ENCODE results near the gene PRRC2A.

Gene PRRC2A

DNA sequence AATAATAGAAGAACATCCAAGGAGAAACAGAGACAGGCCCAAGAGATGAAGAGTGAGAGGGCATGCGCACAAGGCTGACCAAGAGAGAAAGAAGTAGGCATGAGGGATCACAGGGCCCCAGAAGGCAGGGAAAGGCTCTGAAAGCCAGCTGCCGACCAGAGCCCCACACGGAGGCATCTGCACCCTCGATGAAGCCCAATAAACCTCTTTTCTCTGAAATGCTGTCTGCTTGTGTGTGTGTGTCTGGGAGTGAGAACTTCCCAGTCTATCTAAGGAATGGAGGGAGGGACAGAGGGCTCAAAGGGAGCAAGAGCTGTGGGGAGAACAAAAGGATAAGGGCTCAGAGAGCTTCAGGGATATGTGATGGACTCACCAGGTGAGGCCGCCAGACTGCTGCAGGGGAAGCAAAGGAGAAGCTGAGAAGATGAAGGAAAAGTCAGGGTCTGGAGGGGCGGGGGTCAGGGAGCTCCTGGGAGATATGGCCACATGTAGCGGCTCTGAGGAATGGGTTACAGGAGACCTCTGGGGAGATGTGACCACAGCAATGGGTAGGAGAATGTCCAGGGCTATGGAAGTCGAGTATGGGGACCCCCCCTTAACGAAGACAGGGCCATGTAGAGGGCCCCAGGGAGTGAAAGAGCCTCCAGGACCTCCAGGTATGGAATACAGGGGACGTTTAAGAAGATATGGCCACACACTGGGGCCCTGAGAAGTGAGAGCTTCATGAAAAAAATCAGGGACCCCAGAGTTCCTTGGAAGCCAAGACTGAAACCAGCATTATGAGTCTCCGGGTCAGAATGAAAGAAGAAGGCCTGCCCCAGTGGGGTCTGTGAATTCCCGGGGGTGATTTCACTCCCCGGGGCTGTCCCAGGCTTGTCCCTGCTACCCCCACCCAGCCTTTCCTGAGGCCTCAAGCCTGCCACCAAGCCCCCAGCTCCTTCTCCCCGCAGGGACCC, 46.1 kb upstream of the PRRC2A start:
- TF ChIP-seq, protein P1, sequence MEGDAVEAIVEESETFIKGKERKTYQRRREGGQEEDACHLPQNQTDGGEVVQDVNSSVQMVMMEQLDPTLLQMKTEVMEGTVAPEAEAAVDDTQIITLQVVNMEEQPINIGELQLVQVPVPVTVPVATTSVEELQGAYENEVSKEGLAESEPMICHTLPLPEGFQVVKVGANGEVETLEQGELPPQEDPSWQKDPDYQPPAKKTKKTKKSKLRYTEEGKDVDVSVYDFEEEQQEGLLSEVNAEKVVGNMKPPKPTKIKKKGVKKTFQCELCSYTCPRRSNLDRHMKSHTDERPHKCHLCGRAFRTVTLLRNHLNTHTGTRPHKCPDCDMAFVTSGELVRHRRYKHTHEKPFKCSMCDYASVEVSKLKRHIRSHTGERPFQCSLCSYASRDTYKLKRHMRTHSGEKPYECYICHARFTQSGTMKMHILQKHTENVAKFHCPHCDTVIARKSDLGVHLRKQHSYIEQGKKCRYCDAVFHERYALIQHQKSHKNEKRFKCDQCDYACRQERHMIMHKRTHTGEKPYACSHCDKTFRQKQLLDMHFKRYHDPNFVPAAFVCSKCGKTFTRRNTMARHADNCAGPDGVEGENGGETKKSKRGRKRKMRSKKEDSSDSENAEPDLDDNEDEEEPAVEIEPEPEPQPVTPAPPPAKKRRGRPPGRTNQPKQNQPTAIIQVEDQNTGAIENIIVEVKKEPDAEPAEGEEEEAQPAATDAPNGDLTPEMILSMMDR (IDR thresholded peaks at IDR 0.05; ENCODE audit: insufficient read depth, low read length), result no peak
- TF ChIP-seq POLR2AphosphoS5 (IDR thresholded peaks at IDR 0.05; ENCODE audit: low read depth) (no peak), SPI1 (IDR thresholded peaks at IDR 0.05; ENCODE audit: borderline replicate concordance, low read depth) (no peak), GABPA (IDR thresholded peaks at IDR 0.05; ENCODE audit: low read depth) (no peak)
- TF ChIP-seq, protein P2, sequence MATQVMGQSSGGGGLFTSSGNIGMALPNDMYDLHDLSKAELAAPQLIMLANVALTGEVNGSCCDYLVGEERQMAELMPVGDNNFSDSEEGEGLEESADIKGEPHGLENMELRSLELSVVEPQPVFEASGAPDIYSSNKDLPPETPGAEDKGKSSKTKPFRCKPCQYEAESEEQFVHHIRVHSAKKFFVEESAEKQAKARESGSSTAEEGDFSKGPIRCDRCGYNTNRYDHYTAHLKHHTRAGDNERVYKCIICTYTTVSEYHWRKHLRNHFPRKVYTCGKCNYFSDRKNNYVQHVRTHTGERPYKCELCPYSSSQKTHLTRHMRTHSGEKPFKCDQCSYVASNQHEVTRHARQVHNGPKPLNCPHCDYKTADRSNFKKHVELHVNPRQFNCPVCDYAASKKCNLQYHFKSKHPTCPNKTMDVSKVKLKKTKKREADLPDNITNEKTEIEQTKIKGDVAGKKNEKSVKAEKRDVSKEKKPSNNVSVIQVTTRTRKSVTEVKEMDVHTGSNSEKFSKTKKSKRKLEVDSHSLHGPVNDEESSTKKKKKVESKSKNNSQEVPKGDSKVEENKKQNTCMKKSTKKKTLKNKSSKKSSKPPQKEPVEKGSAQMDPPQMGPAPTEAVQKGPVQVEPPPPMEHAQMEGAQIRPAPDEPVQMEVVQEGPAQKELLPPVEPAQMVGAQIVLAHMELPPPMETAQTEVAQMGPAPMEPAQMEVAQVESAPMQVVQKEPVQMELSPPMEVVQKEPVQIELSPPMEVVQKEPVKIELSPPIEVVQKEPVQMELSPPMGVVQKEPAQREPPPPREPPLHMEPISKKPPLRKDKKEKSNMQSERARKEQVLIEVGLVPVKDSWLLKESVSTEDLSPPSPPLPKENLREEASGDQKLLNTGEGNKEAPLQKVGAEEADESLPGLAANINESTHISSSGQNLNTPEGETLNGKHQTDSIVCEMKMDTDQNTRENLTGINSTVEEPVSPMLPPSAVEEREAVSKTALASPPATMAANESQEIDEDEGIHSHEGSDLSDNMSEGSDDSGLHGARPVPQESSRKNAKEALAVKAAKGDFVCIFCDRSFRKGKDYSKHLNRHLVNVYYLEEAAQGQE (IDR thresholded peaks at IDR 0.05; ENCODE audit: insufficient replicate concordance, low read depth), result no peak
- Histone ChIP-seq H3K27me3 (ENCODE audit: insufficient read depth, poor library complexity, severe bottlenecking) (no peaks in the 10 kb centered on the region), H3K27ac (replicated peaks) (peak overlapping the region; percentile 66)

DNA sequence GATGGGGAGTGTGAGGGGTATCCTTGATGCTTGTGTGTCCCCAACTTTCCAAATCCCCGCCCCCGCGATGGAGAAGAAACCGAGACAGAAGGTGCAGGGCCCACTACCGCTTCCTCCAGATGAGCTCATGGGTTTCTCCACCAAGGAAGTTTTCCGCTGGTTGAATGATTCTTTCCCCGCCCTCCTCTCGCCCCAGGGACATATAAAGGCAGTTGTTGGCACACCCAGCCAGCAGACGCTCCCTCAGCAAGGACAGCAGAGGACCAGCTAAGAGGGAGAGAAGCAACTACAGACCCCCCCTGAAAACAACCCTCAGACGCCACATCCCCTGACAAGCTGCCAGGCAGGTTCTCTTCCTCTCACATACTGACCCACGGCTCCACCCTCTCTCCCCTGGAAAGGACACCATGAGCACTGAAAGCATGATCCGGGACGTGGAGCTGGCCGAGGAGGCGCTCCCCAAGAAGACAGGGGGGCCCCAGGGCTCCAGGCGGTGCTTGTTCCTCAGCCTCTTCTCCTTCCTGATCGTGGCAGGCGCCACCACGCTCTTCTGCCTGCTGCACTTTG, 45.1 kb upstream of the PRRC2A start, which contains the start of gene TNF:
Gene TNF (plus strand): TSS at position 231 of the 567 bp plus-strand sequence. CDS start 177 bp downstream, at position 408.
- Histone ChIP-seq H3K27me3 (ENCODE audit: insufficient read depth, poor library complexity, severe bottlenecking) (no peaks in the 10 kb centered on the region), H3K4me3 (replicated peaks; ENCODE audit: insufficient read depth, low read length) (peak within 1 kb of the TSS; percentile 79), H3K27ac (replicated peaks) (peak within 1 kb of the TSS; percentile 66)
- TF ChIP-seq POLR2AphosphoS5 (IDR thresholded peaks at IDR 0.05; ENCODE audit: low read depth), result peak; percentile 98
- no peak for TF ChIP-seq GABPA (IDR thresholded peaks at IDR 0.05; ENCODE audit: low read depth)
- TF ChIP-seq, protein P1 (IDR thresholded peaks at IDR 0.05; ENCODE audit: insufficient read depth, low read length), result no peak
- TF ChIP-seq, protein P2 (IDR thresholded peaks at IDR 0.05; ENCODE audit: insufficient replicate concordance, low read depth), result peak; percentile 43
- TF ChIP-seq SPI1 (IDR thresholded peaks at IDR 0.05; ENCODE audit: borderline replicate concordance, low read depth), result peak; percentile 22; the same call in 1 of the 2 replicates
- DNase-seq (ENCODE audit: low read depth in 1 of 2, low spot score in 1 of 2), result peak; percentile 91 to 98

More for the DNA sequence above, 46.1 kb upstream of the PRRC2A start:
- no peak for DNase-seq (ENCODE audit: low read depth in 1 of 2, low spot score in 1 of 2)
- no peak overlapping the region for H3K4me3 ChIP-seq (replicated peaks; ENCODE audit: insufficient read depth, low read length)

DNA sequence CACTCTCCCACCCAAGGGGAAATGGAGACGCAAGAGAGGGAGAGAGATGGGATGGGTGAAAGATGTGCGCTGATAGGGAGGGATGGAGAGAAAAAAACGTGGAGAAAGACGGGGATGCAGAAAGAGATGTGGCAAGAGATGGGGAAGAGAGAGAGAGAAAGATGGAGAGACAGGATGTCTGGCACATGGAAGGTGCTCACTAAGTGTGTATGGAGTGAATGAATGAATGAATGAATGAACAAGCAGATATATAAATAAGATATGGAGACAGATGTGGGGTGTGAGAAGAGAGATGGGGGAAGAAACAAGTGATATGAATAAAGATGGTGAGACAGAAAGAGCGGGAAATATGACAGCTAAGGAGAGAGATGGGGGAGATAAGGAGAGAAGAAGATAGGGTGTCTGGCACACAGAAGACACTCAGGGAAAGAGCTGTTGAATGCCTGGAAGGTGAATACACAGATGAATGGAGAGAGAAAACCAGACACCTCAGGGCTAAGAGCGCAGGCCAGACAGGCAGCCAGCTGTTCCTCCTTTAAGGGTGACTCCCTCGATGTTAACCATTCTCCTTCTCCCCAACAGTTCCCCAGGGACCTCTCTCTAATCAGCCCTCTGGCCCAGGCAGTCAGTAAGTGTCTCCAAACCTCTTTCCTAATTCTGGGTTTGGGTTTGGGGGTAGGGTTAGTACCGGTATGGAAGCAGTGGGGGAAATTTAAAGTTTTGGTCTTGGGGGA, 44.4 kb upstream of the PRRC2A start:
- Histone ChIP-seq H3K27ac (replicated peaks) (peak overlapping the region; percentile 66), H3K4me3 (replicated peaks; ENCODE audit: insufficient read depth, low read length) (peak overlapping the region; percentile 79), H3K27me3 (ENCODE audit: insufficient read depth, poor library complexity, severe bottlenecking) (no peaks in the 10 kb centered on the region)
- no peak for TF ChIP-seq GABPA (IDR thresholded peaks at IDR 0.05; ENCODE audit: low read depth)
- TF ChIP-seq, protein P2 (IDR thresholded peaks at IDR 0.05; ENCODE audit: insufficient replicate concordance, low read depth), result no peak
- TF ChIP-seq SPI1 (IDR thresholded peaks at IDR 0.05; ENCODE audit: borderline replicate concordance, low read depth), result no peak
- TF ChIP-seq, protein P1 (IDR thresholded peaks at IDR 0.05; ENCODE audit: insufficient read depth, low read length), result no peak
- TF ChIP-seq POLR2AphosphoS5 (IDR thresholded peaks at IDR 0.05; ENCODE audit: low read depth), result no peak
- peak; percentile 44 to 72 for DNase-seq (ENCODE audit: low read depth in 1 of 2, low spot score in 1 of 2)
